Measurements from ENCODE around the gene PI16. TPM values are rescaled to one million over a fixed set of nuclear protein-coding genes. Genes with fewer than 3 reads are reported as not detected.

PI16 gene
- total and polyA plus RNA-seq, 4 donors: 0.12 to 0.25 (median 0.24) TPM; not detected in 1

DNA sequence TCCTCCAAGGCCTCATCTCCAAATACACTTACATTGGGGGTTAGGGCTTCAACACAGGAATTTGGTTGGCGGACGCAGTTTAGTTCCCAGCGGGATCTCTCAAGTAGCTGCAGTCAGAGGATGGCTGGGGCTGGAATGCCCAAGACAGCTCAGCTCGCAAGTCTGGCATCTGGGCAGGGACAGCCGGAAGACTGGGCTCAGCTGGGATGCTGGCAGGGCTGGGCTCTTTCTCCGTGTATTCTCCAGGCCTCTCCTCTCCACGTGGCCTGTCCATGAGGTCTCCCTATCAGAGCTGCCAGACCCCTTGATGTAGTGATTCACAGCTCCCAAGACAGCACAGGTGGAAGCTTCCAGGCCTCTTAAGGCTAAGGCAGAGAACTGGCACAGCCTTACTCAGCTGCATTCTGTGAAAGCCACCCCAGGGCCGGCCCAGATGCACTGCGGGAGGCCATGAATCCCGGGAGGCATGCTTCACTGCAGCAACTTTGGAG lies 55.9 kb downstream of the PI16 start:
- DNase-seq (ENCODE audit: low spot score): no peak
- no peak overlapping the region for H3K9ac ChIP-seq (ENCODE audit: low read depth in 1 of 2, low read length in 2 of 2)
- 94% methylated on average over 10 of the region's 10 CpGs for WGBS
- H3K36me3 ChIP-seq (ENCODE audit: control insufficient read depth in 4 of 4, insufficient read depth in 3 of 4, low read depth in 1 of 4, low read length in 3 of 4): no peaks in the 10 kb centered on the region
- no peaks in the 10 kb centered on the region for H3K4me1 ChIP-seq (ENCODE audit: control insufficient read depth in 4 of 4, insufficient read depth in 4 of 4, low read length in 3 of 4)
- H3K27me3 ChIP-seq (ENCODE audit: control insufficient read depth in 4 of 4, insufficient read depth in 4 of 4, low read length in 3 of 4): no peaks in the 10 kb centered on the region
- H3K9me3 ChIP-seq (ENCODE audit: control insufficient read depth in 4 of 4, low read length in 3 of 4): no peaks in the 10 kb centered on the region
- no peak for TF ChIP-seq FOXA1 (IDR thresholded peaks at IDR 0.05)
- no peak for TF ChIP-seq TAF1 (conservative IDR thresholded peaks at IDR 0.05)
- no peak for TF ChIP-seq RXRA (IDR thresholded peaks at IDR 0.05)
- TF ChIP-seq SP1 (IDR thresholded peaks at IDR 0.05): no peak
- TF ChIP-seq YY1 (IDR thresholded peaks at IDR 0.05): no peak
- no peak overlapping the region for H3K4me3 ChIP-seq (ENCODE audit: low read depth in 1 of 3, low read length in 3 of 3)
- no peak overlapping the region for H3K27ac ChIP-seq (ENCODE audit: low read depth in 1 of 2, low read length in 2 of 2)

DNA sequence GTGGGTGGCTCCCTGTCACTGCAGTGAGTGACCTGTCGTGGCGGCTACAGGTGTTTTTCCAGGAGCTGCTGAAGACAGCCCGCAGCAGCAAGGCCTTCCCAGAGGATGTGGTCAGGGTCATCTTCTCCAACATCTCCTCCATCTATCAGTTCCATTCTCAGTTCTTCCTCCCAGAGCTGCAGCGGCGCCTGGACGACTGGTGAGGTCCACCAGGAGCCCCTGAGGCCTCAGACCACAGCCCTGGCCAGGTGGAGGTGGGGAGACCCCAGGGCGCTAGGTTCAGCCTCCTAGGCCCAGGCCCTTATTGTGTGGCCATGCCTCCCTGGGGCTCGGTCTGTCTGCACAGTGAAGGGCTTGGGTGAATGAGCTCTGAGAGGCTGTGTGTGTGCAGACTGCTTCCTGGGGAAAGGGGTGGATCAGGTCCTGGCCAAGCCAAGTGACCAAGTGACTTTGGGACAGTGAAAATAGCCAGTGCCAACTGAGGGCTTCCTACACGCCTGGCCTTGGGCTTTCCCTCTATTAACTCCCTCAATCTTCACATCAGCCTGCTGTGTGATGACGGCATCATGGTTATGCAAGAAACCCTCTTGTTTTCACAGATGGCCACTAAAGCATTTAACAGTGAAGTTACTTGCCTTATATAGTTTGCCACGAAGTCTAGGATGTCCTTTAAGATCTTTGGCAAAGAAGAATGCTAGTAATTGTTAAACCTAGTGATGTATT lies 57.3 kb downstream of the PI16 start:
- TF ChIP-seq TAF1 (conservative IDR thresholded peaks at IDR 0.05) (no peak), FOXA2 (IDR thresholded peaks at IDR 0.05) (no peak)
- no peaks in the 10 kb centered on the region for H3K36me3 ChIP-seq (ENCODE audit: control insufficient read depth in 4 of 4, insufficient read depth in 3 of 4, low read depth in 1 of 4, low read length in 3 of 4)
- no peak for DNase-seq (ENCODE audit: low spot score)
- H3K27me3 ChIP-seq (ENCODE audit: control insufficient read depth in 4 of 4, insufficient read depth in 4 of 4, low read length in 3 of 4): no peaks in the 10 kb centered on the region
- no peak overlapping the region for H3K27ac ChIP-seq (ENCODE audit: low read depth in 1 of 2, low read length in 2 of 2)
- no peaks in the 10 kb centered on the region for H3K9me3 ChIP-seq (ENCODE audit: control insufficient read depth in 4 of 4, low read length in 3 of 4)
- no peak overlapping the region for H3K4me3 ChIP-seq (ENCODE audit: low read depth in 1 of 3, low read length in 3 of 3)
- H3K4me1 ChIP-seq (ENCODE audit: control insufficient read depth in 4 of 4, insufficient read depth in 4 of 4, low read length in 3 of 4): no peaks in the 10 kb centered on the region
- 84% methylated on average over 11 of the region's 11 CpGs for WGBS
- H3K9ac ChIP-seq (ENCODE audit: low read depth in 1 of 2, low read length in 2 of 2): no peak overlapping the region

DNA sequence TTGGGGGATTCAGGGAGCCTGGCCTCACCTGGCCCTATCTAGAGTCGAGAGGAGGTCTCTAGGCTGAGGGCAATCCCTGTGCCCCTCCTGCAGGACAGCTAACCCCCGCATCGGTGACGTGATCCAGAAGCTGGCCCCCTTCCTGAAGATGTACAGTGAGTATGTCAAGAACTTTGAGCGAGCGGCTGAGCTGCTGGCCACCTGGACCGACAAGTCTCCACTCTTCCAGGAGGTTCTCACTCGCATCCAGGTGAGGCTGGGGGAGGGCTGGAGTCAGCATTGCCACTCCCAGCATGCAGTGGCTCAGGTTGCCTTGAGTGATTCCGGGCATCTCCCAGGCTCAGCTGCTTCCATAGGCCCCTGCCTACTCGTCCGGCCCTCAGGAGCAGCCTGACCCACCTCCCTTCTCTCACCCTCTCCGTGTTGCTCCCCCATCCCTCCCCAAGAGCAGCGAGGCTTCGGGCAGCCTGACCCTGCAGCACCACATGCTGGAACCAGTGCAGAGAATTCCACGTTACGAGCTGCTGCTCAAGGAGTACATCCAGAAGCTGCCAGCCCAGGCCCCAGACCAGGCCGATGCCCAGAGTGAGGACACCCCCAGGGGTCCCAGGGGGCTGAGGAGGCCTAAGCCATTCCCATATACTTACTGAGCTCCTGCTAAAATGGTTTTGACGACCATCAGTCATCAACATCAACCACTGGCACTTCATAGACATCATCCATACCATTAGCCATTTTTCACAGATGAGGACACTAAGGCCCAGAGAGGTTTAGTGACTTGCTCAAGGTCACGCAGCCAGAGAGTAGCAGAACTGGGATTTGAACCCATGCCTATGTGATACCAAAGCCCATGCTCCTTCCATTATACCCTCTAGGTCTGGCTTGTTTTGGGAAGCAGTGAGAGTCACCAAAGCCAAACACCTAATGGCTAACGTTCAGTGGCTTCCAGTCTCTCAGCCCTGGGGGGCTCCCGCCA lies 59.3 kb downstream of the PI16 start:
- WGBS: 90% methylated on average over 21 of the region's 21 CpGs
- DNase-seq (ENCODE audit: low spot score): no peak

More for the DNA sequence above, 59.3 kb downstream of the PI16 start:
- no peaks in the 10 kb centered on the region for H3K27me3 ChIP-seq (ENCODE audit: control insufficient read depth in 4 of 4, insufficient read depth in 4 of 4, low read length in 3 of 4)
- no peak overlapping the region for H3K27ac ChIP-seq (ENCODE audit: low read depth in 1 of 2, low read length in 2 of 2)
- H3K36me3 ChIP-seq (ENCODE audit: control insufficient read depth in 4 of 4, insufficient read depth in 3 of 4, low read depth in 1 of 4, low read length in 3 of 4): no peaks in the 10 kb centered on the region
- H3K4me1 ChIP-seq (ENCODE audit: control insufficient read depth in 4 of 4, insufficient read depth in 4 of 4, low read length in 3 of 4): peaks cover 1 to 7% (median 6%) of the 10 kb centered on the region in 4 donors
- H3K9me3 ChIP-seq (ENCODE audit: control insufficient read depth in 4 of 4, low read length in 3 of 4): no peaks in the 10 kb centered on the region
- no peak for TF ChIP-seq FOXA1 (IDR thresholded peaks at IDR 0.05)
- no peak for TF ChIP-seq CTCF (IDR thresholded peaks at IDR 0.05; ENCODE audit: low read depth, low read length, missing input control)
- TF ChIP-seq, protein P1, sequence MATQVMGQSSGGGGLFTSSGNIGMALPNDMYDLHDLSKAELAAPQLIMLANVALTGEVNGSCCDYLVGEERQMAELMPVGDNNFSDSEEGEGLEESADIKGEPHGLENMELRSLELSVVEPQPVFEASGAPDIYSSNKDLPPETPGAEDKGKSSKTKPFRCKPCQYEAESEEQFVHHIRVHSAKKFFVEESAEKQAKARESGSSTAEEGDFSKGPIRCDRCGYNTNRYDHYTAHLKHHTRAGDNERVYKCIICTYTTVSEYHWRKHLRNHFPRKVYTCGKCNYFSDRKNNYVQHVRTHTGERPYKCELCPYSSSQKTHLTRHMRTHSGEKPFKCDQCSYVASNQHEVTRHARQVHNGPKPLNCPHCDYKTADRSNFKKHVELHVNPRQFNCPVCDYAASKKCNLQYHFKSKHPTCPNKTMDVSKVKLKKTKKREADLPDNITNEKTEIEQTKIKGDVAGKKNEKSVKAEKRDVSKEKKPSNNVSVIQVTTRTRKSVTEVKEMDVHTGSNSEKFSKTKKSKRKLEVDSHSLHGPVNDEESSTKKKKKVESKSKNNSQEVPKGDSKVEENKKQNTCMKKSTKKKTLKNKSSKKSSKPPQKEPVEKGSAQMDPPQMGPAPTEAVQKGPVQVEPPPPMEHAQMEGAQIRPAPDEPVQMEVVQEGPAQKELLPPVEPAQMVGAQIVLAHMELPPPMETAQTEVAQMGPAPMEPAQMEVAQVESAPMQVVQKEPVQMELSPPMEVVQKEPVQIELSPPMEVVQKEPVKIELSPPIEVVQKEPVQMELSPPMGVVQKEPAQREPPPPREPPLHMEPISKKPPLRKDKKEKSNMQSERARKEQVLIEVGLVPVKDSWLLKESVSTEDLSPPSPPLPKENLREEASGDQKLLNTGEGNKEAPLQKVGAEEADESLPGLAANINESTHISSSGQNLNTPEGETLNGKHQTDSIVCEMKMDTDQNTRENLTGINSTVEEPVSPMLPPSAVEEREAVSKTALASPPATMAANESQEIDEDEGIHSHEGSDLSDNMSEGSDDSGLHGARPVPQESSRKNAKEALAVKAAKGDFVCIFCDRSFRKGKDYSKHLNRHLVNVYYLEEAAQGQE (IDR thresholded peaks at IDR 0.05): no peak
- TF ChIP-seq, protein P2, sequence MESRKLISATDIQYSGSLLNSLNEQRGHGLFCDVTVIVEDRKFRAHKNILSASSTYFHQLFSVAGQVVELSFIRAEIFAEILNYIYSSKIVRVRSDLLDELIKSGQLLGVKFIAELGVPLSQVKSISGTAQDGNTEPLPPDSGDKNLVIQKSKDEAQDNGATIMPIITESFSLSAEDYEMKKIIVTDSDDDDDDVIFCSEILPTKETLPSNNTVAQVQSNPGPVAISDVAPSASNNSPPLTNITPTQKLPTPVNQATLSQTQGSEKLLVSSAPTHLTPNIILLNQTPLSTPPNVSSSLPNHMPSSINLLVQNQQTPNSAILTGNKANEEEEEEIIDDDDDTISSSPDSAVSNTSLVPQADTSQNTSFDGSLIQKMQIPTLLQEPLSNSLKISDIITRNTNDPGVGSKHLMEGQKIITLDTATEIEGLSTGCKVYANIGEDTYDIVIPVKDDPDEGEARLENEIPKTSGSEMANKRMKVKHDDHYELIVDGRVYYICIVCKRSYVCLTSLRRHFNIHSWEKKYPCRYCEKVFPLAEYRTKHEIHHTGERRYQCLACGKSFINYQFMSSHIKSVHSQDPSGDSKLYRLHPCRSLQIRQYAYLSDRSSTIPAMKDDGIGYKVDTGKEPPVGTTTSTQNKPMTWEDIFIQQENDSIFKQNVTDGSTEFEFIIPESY (IDR thresholded peaks at IDR 0.05): no peak
- no peak for TF ChIP-seq MAX (IDR thresholded peaks at IDR 0.05)
- no peak overlapping the region for H3K9ac ChIP-seq (ENCODE audit: low read depth in 1 of 2, low read length in 2 of 2)
- H3K4me3 ChIP-seq (ENCODE audit: low read depth in 1 of 3, low read length in 3 of 3): no peak overlapping the region
